ENCODE measurements around the gene C20orf202. TPM values are rescaled to one million over a fixed set of nuclear protein-coding genes. Genes with fewer than 3 reads are reported as not detected.

C20orf202 gene
- total RNA-seq (2014; rRNA removed; shearing (Covaris generic)): not detected in 2 replicates

DNA sequence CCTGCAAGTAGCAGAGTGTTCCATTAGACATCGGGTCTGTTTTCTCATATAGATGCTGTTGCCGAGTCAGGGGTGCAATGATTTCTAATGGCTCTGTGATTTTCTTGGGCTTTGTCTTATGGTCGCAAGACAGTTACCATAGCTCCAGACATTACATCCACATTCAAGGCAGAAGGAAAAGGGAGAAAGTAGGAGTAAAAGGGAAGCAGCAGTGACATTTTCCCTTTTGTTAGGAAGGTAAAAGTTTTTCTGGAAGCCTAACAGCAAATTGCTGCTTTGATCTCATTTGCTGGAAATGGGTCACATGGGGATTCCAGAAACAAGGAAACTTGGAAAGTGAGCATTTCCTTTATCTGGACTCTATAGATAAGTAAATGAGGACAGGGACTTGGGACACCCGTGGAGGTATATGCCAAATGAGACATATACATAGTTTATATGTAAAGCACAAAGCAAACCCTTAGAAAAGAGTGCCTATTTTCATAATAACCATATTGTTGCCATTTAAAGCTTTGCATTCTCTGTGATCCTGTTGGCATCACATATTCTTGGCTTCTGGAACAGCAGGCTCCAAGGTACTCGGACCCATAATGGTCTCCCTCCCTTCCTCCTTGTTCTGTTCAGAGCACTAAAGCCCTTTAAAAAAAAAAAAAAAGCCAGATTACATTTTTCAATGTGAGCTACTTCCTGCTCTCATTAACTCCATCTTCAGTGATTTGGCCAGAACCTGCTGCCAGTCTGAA is at the start of gene C20orf202:
Gene C20orf202 (plus strand): TSS at position 693 of the 743 bp plus-strand sequence. CDS start 132 bp downstream, outside the sequence.
- Histone ChIP-seq H3K27ac (no peak within 1 kb of the TSS), H3K4me3 (no peak within 1 kb of the TSS), H3K9me3 (replicated peaks) (no peaks in the 10 kb centered on the region), H3K27me3 (peaks cover 5% of the 10 kb centered on the region; the same call in 1 of the 2 replicates), H3K36me3 (no peaks in the 10 kb centered on the region), H3K4me1 (no peaks in the 10 kb centered on the region)
- DNase-seq: no peak

DNA sequence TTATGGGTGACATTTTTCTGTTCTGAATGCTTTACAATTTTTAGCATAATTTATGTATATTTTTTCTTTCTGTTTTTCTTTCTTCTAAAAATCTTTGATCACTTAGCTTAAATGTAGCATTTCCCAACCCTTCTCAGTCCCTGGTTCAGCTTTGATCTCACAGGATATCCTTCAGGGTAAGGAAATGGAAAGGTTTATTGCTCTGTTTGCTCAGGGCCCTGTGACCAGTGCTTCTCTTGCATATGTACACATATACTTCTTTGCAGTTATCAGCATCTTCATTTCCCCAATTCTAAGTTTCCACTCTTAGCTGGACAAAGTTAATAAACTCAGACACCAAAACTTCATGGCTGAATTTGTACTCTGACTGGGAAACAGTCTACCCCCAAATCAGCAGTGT is 49.0 kb upstream of the C20orf202 start:
- no peaks in the 10 kb centered on the region for H3K9me3 ChIP-seq (replicated peaks)
- no peak overlapping the region for H3K27ac ChIP-seq
- H3K27me3 ChIP-seq: no peaks in the 10 kb centered on the region
- peaks cover 37% of the 10 kb centered on the region for H3K36me3 ChIP-seq
- H3K4me3 ChIP-seq: no peak overlapping the region
- no peak for DNase-seq
- no peaks in the 10 kb centered on the region for H3K4me1 ChIP-seq

GRCh38 chr20:1154691-1155090 is 48.6 kb upstream of the C20orf202 start:
- Histone ChIP-seq H3K36me3 (peaks cover 37% of the 10 kb centered on the region), H3K9me3 (replicated peaks) (no peaks in the 10 kb centered on the region), H3K4me3 (no peak overlapping the region), H3K27me3 (no peaks in the 10 kb centered on the region), H3K27ac (no peak overlapping the region), H3K4me1 (no peaks in the 10 kb centered on the region)
- no peak for DNase-seq

DNA sequence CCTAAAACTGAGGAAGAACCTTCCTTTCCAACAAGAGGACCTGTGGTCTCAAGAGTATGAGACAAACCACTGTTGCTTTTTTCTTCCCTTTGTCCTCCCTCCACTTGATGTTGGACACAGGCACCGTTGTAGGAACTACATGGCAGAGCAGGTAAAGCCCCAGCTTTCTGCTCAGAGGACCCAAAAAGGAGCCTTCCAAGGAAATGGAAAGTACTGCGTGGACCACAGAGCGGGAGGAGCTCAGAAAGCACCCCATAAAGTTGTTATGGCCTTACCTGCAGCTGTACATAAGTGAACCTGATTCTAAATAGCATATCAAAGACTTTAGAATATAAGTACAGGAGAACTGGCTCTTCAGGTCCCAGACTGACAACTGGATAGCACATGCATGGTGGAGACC is 47.9 kb upstream of the C20orf202 start:
- H3K27ac ChIP-seq: no peak overlapping the region
- H3K4me1 ChIP-seq: no peaks in the 10 kb centered on the region
- no peak for DNase-seq
- no peak overlapping the region for H3K4me3 ChIP-seq
- no peaks in the 10 kb centered on the region for H3K27me3 ChIP-seq
- peaks cover 40% of the 10 kb centered on the region for H3K36me3 ChIP-seq
- no peaks in the 10 kb centered on the region for H3K9me3 ChIP-seq (replicated peaks)

DNA sequence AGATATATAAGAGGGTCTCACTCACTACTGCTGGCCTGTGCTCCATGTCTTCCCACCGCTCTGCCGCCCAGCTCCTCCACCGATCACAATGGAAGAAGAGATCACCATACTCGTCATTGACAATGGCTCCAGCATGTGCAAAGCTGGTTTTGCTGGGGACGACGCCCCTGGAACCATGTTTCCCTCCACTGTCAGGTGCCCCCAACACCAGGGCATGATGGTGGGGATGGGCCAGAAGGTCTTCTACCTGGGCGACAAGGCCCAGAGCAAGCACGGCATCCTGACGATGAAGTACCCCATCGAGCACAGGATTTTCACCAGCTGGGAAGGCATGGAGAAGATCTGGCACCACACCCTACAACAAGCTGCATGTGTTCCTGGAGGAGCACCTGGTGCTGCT is 42.8 kb upstream of the C20orf202 start:
- no peaks in the 10 kb centered on the region for H3K9me3 ChIP-seq (replicated peaks)
- no peak for DNase-seq
- H3K4me3 ChIP-seq: no peak overlapping the region
- no peak overlapping the region for H3K27ac ChIP-seq
- no peaks in the 10 kb centered on the region for H3K4me1 ChIP-seq
- peaks cover 33% of the 10 kb centered on the region for H3K36me3 ChIP-seq
- no peaks in the 10 kb centered on the region for H3K27me3 ChIP-seq

GRCh38 chr20:1160991-1161390 is 42.3 kb upstream of the C20orf202 start:
- Histone ChIP-seq H3K9me3 (replicated peaks) (no peaks in the 10 kb centered on the region), H3K4me3 (no peak overlapping the region), H3K36me3 (peaks cover 33% of the 10 kb centered on the region), H3K27me3 (no peaks in the 10 kb centered on the region), H3K4me1 (no peaks in the 10 kb centered on the region), H3K27ac (no peak overlapping the region)
- no peak for DNase-seq

- Histone ChIP-seq H3K4me1 (peaks cover 2% of the 10 kb centered on the region; the same call in 1 of the 2 replicates), H3K27ac (no peak overlapping the region), H3K27me3 (no peaks in the 10 kb centered on the region), H3K4me3 (no peak overlapping the region), H3K36me3 (peaks cover 44% of the 10 kb centered on the region), H3K9me3 (replicated peaks) (no peaks in the 10 kb centered on the region)
- DNase-seq: no peak
Observed at GRCh38 chr20:1163105-1163504, 40.1 kb upstream of the C20orf202 start.

- Histone ChIP-seq H3K9me3 (replicated peaks) (no peaks in the 10 kb centered on the region), H3K27me3 (no peaks in the 10 kb centered on the region), H3K27ac (no peak overlapping the region), H3K4me3 (no peak overlapping the region), H3K4me1 (peaks cover 2% of the 10 kb centered on the region; the same call in 1 of the 2 replicates), H3K36me3 (peaks cover 46% of the 10 kb centered on the region)
- no peak for DNase-seq
Observed at GRCh38 chr20:1163653-1164052, 39.6 kb upstream of the C20orf202 start.

DNA sequence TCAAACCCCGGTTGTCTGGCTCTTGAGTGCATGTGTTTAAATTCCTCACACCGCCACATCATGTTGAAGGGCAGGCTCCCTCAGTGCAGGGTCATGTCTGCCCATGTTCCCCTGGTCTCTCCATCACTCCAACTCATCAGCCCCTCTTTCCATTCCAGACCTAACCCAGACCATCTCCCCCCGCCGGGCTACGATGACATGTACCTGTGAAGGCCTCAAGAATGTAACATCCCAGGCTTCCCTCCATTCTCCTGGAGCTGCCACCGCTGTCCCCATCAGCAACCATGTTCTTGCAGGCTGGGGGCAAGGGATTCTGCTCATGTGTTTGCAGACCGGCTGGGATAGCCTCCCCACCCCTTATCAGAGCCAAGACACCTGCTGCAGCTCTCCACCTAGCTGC is 38.4 kb upstream of the C20orf202 start:
- Histone ChIP-seq H3K27ac (no peak overlapping the region), H3K4me1 (peaks cover 2% of the 10 kb centered on the region; the same call in 1 of the 2 replicates), H3K27me3 (no peaks in the 10 kb centered on the region), H3K9me3 (replicated peaks) (no peaks in the 10 kb centered on the region), H3K4me3 (no peak overlapping the region), H3K36me3 (peaks cover 54% of the 10 kb centered on the region)
- DNase-seq: no peak

GRCh38 chr20:1165521-1165920 is 37.7 kb upstream of the C20orf202 start:
- peaks cover 2% of the 10 kb centered on the region; the same call in 1 of the 2 replicates for H3K4me1 ChIP-seq
- no peak overlapping the region for H3K27ac ChIP-seq
- no peaks in the 10 kb centered on the region for H3K27me3 ChIP-seq
- no peak overlapping the region for H3K4me3 ChIP-seq
- no peaks in the 10 kb centered on the region for H3K9me3 ChIP-seq (replicated peaks)
- no peak for DNase-seq
- H3K36me3 ChIP-seq: peaks cover 57% of the 10 kb centered on the region

DNA sequence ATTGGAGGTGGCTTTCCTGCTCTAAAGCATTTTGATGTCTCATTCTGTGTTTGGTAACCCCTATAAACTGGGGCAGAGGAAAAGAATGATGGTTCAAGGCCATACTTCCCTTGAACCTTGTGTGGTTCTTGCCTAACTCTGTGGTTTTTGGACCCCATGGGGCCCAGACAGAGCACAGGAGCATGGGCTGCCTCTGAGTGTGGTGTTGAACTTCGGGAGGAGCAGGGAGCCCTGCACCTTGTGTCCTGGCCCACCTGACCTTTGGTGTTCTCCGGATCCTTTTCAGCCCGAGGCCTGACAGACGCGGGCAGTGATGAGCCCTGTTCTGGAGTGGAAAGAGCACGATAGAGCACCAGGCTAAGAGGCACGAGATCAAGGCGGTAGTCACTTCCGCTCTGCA is 37.3 kb upstream of the C20orf202 start:
- DNase-seq: no peak
- peaks cover 54% of the 10 kb centered on the region for H3K36me3 ChIP-seq
- no peaks in the 10 kb centered on the region for H3K9me3 ChIP-seq (replicated peaks)
- no peaks in the 10 kb centered on the region for H3K27me3 ChIP-seq
- H3K4me1 ChIP-seq: peaks cover 2% of the 10 kb centered on the region; the same call in 1 of the 2 replicates
- H3K4me3 ChIP-seq: no peak overlapping the region
- H3K27ac ChIP-seq: no peak overlapping the region

DNA sequence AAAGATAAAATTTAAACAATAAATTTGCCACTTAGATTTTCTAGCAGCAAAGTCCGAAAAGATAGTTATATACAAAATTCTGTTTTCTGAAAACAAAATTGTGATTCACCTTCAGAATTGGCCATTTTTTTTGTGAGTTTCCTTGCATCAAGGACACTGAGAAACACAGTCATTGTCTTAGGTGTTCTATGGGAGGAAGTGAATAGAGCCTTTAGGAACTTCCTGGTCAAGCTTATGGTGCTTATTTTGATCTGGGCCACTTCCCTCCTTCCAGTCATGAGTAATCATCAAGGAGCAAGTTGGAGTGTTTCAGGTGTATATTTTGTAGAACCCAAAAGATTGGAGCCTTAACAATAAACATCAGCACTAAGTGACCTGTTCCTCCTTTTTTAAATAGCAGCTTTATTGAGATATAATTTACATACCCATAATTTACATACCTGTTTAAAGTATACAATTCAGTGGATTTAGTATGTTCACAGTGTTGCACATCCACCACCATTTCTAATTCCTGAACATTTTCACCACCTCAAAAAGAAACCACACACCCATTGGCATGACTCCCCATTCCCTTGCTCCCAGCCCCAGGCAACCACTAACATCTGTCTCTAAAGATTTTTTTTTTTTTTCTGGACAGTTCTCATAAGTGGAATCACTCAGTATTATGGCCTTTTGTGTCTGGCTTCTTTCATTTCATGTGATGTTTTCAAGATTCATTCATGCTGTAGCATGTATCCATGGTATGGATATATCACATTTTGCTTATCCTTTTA is 36.1 kb upstream of the C20orf202 start:
- peak in 1 of 2 experiments; percentile 25 for DNase-seq
- H3K4me1 ChIP-seq: peaks cover 2% of the 10 kb centered on the region; the same call in 1 of the 2 replicates
- H3K4me3 ChIP-seq: no peak overlapping the region
- H3K36me3 ChIP-seq: peaks cover 54% of the 10 kb centered on the region
- no peaks in the 10 kb centered on the region for H3K9me3 ChIP-seq (replicated peaks)
- no peak overlapping the region for H3K27ac ChIP-seq
- no peaks in the 10 kb centered on the region for H3K27me3 ChIP-seq

GRCh38 chr20:1169224-1169623 is 34.0 kb upstream of the C20orf202 start:
- no peaks in the 10 kb centered on the region for H3K9me3 ChIP-seq (replicated peaks)
- no peak for DNase-seq
- H3K4me1 ChIP-seq: peaks cover 7% of the 10 kb centered on the region
- H3K27me3 ChIP-seq: no peaks in the 10 kb centered on the region
- H3K27ac ChIP-seq: no peak overlapping the region
- H3K4me3 ChIP-seq: no peak overlapping the region
- peaks cover 48% of the 10 kb centered on the region for H3K36me3 ChIP-seq

DNA sequence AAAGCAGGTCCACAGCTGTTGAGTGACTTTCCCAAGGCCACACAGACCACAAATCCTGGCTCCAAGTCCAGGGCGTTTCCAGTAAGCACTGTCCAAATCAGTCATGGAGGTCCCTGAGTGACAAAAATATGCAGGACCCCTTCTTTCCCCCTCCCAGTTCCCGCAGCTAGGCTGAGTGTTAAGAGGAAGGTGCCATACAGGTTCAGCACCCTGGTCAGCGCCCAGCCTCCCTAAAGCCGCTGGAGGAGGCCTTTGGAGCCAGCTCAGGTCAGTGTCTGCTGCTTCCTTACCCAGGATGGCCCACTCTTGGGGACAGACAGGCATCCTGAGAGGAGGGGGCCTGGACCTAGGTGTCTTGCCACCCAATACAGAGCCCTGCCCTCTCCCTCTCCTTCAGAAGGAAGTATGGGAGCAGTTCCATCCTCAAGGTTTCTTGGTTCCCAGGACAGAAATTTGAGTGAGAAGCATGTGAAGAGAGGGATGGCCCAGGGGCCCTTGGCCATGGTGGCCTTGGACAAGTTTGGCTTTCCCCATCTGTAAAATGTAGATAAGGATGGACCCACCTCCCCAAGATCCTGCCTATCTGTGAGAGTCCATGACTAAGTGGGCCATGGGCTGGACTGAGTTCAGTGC is 31.7 kb upstream of the C20orf202 start:
- H3K36me3 ChIP-seq: peaks cover 27% of the 10 kb centered on the region
- peak; percentile 57 to 75 for DNase-seq
- H3K27ac ChIP-seq: no peak overlapping the region

GRCh38 chr20:1173698-1174097 is 29.6 kb upstream of the C20orf202 start:
- no peaks in the 10 kb centered on the region for H3K27me3 ChIP-seq
- DNase-seq: peak; percentile 31 to 57
- peaks cover 5% of the 10 kb centered on the region; the same call in 1 of the 2 replicates for H3K4me1 ChIP-seq
- peaks cover 13% of the 10 kb centered on the region for H3K36me3 ChIP-seq
- H3K27ac ChIP-seq: no peak overlapping the region
- no peaks in the 10 kb centered on the region for H3K9me3 ChIP-seq (replicated peaks)
- no peak overlapping the region for H3K4me3 ChIP-seq

More for the DNA sequence above, 31.7 kb upstream of the C20orf202 start:
- H3K27me3 ChIP-seq: no peaks in the 10 kb centered on the region
- H3K9me3 ChIP-seq (replicated peaks): no peaks in the 10 kb centered on the region
- H3K4me3 ChIP-seq: no peak overlapping the region
- H3K4me1 ChIP-seq: peaks cover 7% of the 10 kb centered on the region

Measured in SJCRH30 (cell line).